ENCODE data around the gene GZMB.

- TF ChIP-seq CTCF (IDR thresholded peaks at IDR 0.05) (no peak), POLR2A (IDR thresholded peaks at IDR 0.05) (no peak)
These were observed 44.0 kb upstream of the GZMB start for GRCh38 chr14:24677956-24678355.
